ENCODE data around the gene RAB6A. TPM values are rescaled to one million over a fixed set of nuclear protein-coding genes. Genes with fewer than 3 reads are reported as not detected.
A peak's percentile ranks its signal among the peaks of the same experiment; 100 is the strongest.
"Not testable (repeated sequence)": the region's sequence is repeated elsewhere in the genome, so short reads cannot be mapped to it uniquely, and the experiment has no call there.

RAB6A gene
- total RNA-seq, 6 donors from 2014 or later, result 63.9 to 161 (median 136) TPM

DNA sequence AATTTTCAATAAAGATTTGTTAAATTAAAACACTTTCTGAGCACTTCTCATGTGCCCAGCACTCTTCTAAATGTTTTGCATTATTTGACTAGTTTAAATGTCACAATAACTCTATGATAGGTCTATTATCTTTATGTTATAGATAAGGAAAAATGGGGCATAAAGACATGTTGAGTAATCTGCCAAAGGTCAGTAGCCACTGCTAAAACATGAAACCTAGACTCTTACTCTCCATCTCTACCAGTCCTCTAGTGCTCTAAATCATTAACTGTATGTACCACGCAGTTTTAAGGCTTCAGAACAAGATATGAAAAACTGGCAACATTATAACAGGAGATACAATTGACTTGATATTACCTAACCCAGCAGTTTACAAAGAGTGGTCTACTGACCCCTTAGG lies 6.9 kb downstream of the RAB6A start:
- DNase-seq (no peak), ATAC-seq (ENCODE audit: low FRiP score in 2 of 2) (no peak)
- 68 to 81% methylated on average over 1 of the region's 1 CpG for WGBS, 2 donors
- no peaks in the 10 kb centered on the region for H3K36me3 ChIP-seq
- peak overlapping the region in 1 of 4 donors; percentile 37 for H3K27ac ChIP-seq
- H3K4me3 ChIP-seq, result no peak overlapping the region
- TF ChIP-seq POLR2A (IDR thresholded peaks at IDR 0.05) (no peak), POLR2AphosphoS5 (IDR thresholded peaks at IDR 0.05) (no peak), EP300 (IDR thresholded peaks at IDR 0.05) (no peak), CTCF (IDR thresholded peaks at IDR 0.05) (no peak)
- peaks cover 26 to 47% (median 41%) of the 10 kb centered on the region in 4 donors for H3K4me1 ChIP-seq
- H3K27me3 ChIP-seq, result no peaks in the 10 kb centered on the region
- no peaks in the 10 kb centered on the region for H3K9me3 ChIP-seq

GRCh38 chr11:73752903-73753302 lies 8.0 kb downstream of the RAB6A start:
- ATAC-seq (ENCODE audit: low FRiP score in 2 of 2), result peak; percentile 17 to 65
- H3K9me3 ChIP-seq, result no peaks in the 10 kb centered on the region
- peak overlapping the region; percentile 8 to 72 (median 46) for H3K27ac ChIP-seq
- peaks cover 15 to 39% (median 31%) of the 10 kb centered on the region in 4 donors for H3K4me1 ChIP-seq
- H3K27me3 ChIP-seq, result no peaks in the 10 kb centered on the region
- no peaks in the 10 kb centered on the region for H3K36me3 ChIP-seq
- TF ChIP-seq CTCF (IDR thresholded peaks at IDR 0.05) (no peak), POLR2A (IDR thresholded peaks at IDR 0.05) (no peak), EP300 (IDR thresholded peaks at IDR 0.05) (no peak), POLR2AphosphoS5 (IDR thresholded peaks at IDR 0.05) (no peak)
- WGBS, 2 donors, result 76 to 79% methylated on average over 7 of the region's 7 CpGs
- H3K4me3 ChIP-seq, result no peak overlapping the region
- DNase-seq, result peak in 1 of 2 donors; percentile 73

GRCh38 chr11:73752216-73752867 lies 8.5 kb downstream of the RAB6A start:
- Histone ChIP-seq H3K4me3 (no peak overlapping the region), H3K27ac (peak overlapping the region; percentile 8 to 72 (median 46)), H3K4me1 (peaks cover 11 to 38% (median 28%) of the 10 kb centered on the region in 4 donors), H3K36me3 (no peaks in the 10 kb centered on the region), H3K27me3 (no peaks in the 10 kb centered on the region), H3K9me3 (no peaks in the 10 kb centered on the region)
- peak in 1 of 2 donors; percentile 87 for DNase-seq
- no peak for TF ChIP-seq CTCF (IDR thresholded peaks at IDR 0.05)
- WGBS, 2 donors, result 61 to 75% methylated on average over 14 of the region's 14 CpGs
- ATAC-seq (ENCODE audit: low FRiP score in 2 of 2), result peak; percentile 39 to 83

DNA sequence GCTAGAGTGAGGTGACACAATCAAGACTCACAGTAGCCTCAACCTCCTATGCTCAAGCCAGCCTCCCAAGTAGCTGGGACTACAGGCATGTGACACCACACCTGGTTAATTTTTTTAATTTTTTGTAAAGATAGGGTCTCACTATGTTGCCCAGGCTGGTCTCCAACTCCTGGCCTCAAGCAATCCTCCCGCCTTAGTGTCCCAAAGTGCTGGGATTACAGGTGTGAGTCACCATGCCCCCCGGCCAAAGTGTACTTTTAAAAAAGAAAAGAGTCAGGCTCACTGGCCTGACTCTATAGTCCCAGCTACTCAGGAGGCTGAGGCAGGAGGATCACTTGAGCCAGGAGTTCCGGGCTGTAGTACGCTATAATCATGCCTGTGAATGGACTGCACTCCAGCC lies 10.0 kb downstream of the RAB6A start:
- H3K27me3 ChIP-seq; H3K4me3 ChIP-seq; ATAC-seq (ENCODE audit: low FRiP score in 2 of 2); H3K36me3 ChIP-seq; H3K9me3 ChIP-seq; H3K27ac ChIP-seq; DNase-seq: not testable (repeated sequence)
- H3K4me1 ChIP-seq, result peaks cover 8 to 28% (median 25%) of the 10 kb centered on the region in 4 donors
- 94 to 95% methylated on average over 4 of the region's 4 CpGs for WGBS, 2 donors

DNA sequence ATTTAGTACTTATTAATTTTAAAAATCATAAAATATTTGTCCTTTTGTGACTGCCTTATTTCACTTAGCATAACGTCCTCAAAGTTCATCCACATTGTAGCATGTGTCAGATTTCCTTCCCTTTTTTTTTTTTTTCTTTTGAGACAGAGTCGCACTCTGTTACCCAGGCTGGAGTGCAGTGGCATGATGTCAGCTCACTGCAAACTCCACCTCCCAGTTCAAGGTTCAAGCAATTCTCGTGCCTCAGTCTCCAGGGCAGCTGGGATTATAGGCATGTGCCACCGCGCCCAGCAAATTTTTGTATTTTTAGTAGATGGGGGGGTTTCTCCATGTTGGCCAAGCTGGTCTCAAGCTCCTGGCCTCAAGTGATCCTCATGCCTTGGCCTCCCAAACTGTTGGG lies 10.6 kb downstream of the RAB6A start:
- 57 to 61% methylated on average over 5 of the region's 5 CpGs for WGBS, 2 donors
- no peak for DNase-seq
- peaks cover 8 to 32% (median 24%) of the 10 kb centered on the region in 4 donors for H3K4me1 ChIP-seq
- H3K4me3 ChIP-seq, result no peak overlapping the region
- H3K27me3 ChIP-seq, result no peaks in the 10 kb centered on the region
- no peaks in the 10 kb centered on the region for H3K36me3 ChIP-seq
- TF ChIP-seq CTCF (IDR thresholded peaks at IDR 0.05) (no peak), POLR2A (IDR thresholded peaks at IDR 0.05) (no peak), EP300 (IDR thresholded peaks at IDR 0.05) (no peak), POLR2AphosphoS5 (IDR thresholded peaks at IDR 0.05) (no peak)
- H3K9me3 ChIP-seq, result no peaks in the 10 kb centered on the region
- ATAC-seq (ENCODE audit: low FRiP score in 2 of 2), result peak in 1 of 2 donors; percentile 29
- no peak overlapping the region for H3K27ac ChIP-seq
